ENCODE measurements around the gene IFI44L.

GRCh38 chr1:78647238-78647637 is 27.0 kb downstream of the IFI44L start:
- TF ChIP-seq, protein P1, sequence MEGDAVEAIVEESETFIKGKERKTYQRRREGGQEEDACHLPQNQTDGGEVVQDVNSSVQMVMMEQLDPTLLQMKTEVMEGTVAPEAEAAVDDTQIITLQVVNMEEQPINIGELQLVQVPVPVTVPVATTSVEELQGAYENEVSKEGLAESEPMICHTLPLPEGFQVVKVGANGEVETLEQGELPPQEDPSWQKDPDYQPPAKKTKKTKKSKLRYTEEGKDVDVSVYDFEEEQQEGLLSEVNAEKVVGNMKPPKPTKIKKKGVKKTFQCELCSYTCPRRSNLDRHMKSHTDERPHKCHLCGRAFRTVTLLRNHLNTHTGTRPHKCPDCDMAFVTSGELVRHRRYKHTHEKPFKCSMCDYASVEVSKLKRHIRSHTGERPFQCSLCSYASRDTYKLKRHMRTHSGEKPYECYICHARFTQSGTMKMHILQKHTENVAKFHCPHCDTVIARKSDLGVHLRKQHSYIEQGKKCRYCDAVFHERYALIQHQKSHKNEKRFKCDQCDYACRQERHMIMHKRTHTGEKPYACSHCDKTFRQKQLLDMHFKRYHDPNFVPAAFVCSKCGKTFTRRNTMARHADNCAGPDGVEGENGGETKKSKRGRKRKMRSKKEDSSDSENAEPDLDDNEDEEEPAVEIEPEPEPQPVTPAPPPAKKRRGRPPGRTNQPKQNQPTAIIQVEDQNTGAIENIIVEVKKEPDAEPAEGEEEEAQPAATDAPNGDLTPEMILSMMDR (IDR thresholded peaks at IDR 0.05), result no peak
- no peak for TF ChIP-seq POLR2A (IDR thresholded peaks at IDR 0.05)
